HEK293 (cell line): ENCODE results near the gene CCDC63.
A peak's percentile ranks its signal among the peaks of the same experiment; 100 is the strongest.

ENCODE experiments used
- CTCF ChIA-PET: fragments of 350-600 bp; formaldehyde crosslinking; extraction: SDS; loops from one replicate; lab custom pipeline; 2021; ENCODE audit warnings: antibody characterized with exemption; lab: Yijun Ruan, JAX
- POLR2A ChIA-PET: fragments of 300-600 bp; formaldehyde crosslinking; extraction: SDS; loops from one replicate; lab custom pipeline; 2020; ENCODE audit warnings: antibody characterized with exemption, inconsistent platforms; lab: Yijun Ruan, JAX
- H3K27ac ChIP-seq: fragments of 200-500 bp; sonication (Bioruptor generic); 2 replicates; pipeline ENCODE4 v1.5.1; 2014; ENCODE audit warnings: low read depth, low read length, control low read depth, inconsistent platforms; ENCODE audit errors: extremely low read depth
- H3K36me3 ChIP-seq, 2 experiments: fragments of 200-500 bp in 1 of 2; sonication (Bioruptor generic) in 1 of 2; 1 replicate in 1 of 2; 2 replicates in 1 of 2; pipeline ENCODE4 v1.5.1; 2014 to 2017; ENCODE audit warnings: inconsistent platforms in 2 of 2, low read length in 2 of 2; ENCODE audit not compliant: control insufficient read depth in 2 of 2, insufficient read depth in 1 of 2
- H3K4me1 ChIP-seq: fragments of 200-500 bp; sonication (Bioruptor generic); 2 replicates; pipeline ENCODE4 v1.5.1; 2014; ENCODE audit warnings: mild to moderate bottlenecking, low read length, inconsistent platforms; ENCODE audit not compliant: control insufficient read depth, insufficient read depth
- H3K4me3 ChIP-seq: 2 replicates; pipeline ENCODE4 v1.5.1; 2011; ENCODE audit warnings: low read depth, mild to moderate bottlenecking, control low read depth, low read length, moderate library complexity
- H3K9me3 ChIP-seq: fragments of 200-500 bp; sonication (Bioruptor generic); 2 replicates; pipeline ENCODE4 v1.5.1; 2014; ENCODE audit warnings: low read depth, low read length, inconsistent platforms; ENCODE audit not compliant: control insufficient read depth, insufficient read depth
- BCL11B ChIP-seq: fragments of 450-650 bp; formaldehyde crosslinking; IDR thresholded peaks from 2 replicates; pipeline ENCODE4 v1.5.1; 2016; ENCODE audit warnings: low read depth, missing biosample characterization, missing genetic modification characterization
- GLI4 ChIP-seq: fragments of 450-650 bp; formaldehyde crosslinking; IDR thresholded peaks from 2 replicates; pipeline ENCODE4 v1.5.1; 2016; ENCODE audit warnings: missing biosample characterization, missing genetic modification characterization
- HOXA7 ChIP-seq: sonication (generic); formaldehyde crosslinking; IDR thresholded peaks from 2 replicates; pipeline ENCODE4 v1.8.1; 2022; ENCODE audit warnings: missing genetic modification reagents, borderline replicate concordance
- PBX3 ChIP-seq: sonication (generic); formaldehyde crosslinking; IDR thresholded peaks from 2 replicates; pipeline ENCODE4 v1.8.1; 2022; ENCODE audit warnings: mild to moderate bottlenecking, moderate library complexity, missing genetic modification reagents
- ZNF214 ChIP-seq: fragments of 450-650 bp; formaldehyde crosslinking; IDR thresholded peaks from 2 replicates; pipeline ENCODE4 v1.5.1; 2017; ENCODE audit warnings: missing biosample characterization, mild to moderate bottlenecking, missing genetic modification characterization, borderline replicate concordance
- ZNF248 ChIP-seq: fragments of 450-650 bp; formaldehyde crosslinking; IDR thresholded peaks from 2 replicates; pipeline ENCODE4 v1.5.1; 2017; ENCODE audit warnings: missing biosample characterization, missing genetic modification characterization
- ZNF324 ChIP-seq: fragments of 450-650 bp; formaldehyde crosslinking; IDR thresholded peaks from 2 replicates; pipeline ENCODE4 v1.5.1; 2016; ENCODE audit warnings: missing biosample characterization, missing genetic modification characterization
- ZNF335 ChIP-seq: fragments of 450-650 bp; formaldehyde crosslinking; conservative IDR thresholded peaks from 2 replicates; pipeline ENCODE4 v1.5.1; 2016; ENCODE audit warnings: missing biosample characterization, missing genetic modification characterization
- ZNF37A ChIP-seq: fragments of 450-650 bp; IDR thresholded peaks from 2 replicates; pipeline ENCODE4 v1.5.1; 2018; ENCODE audit warnings: missing biosample characterization, missing genetic modification characterization
- ZNF398 ChIP-seq: fragments of 450-650 bp; formaldehyde crosslinking; IDR thresholded peaks from 2 replicates; pipeline ENCODE4 v1.5.1; 2017; ENCODE audit warnings: missing biosample characterization, missing genetic modification characterization
- ZNF423 ChIP-seq: fragments of 450-650 bp; formaldehyde crosslinking; IDR thresholded peaks from 2 replicates; pipeline ENCODE4 v1.5.1; 2016; ENCODE audit warnings: missing biosample characterization, missing genetic modification characterization
- ZNF501 ChIP-seq: fragments of 450-650 bp; formaldehyde crosslinking; IDR thresholded peaks from 2 replicates; pipeline ENCODE4 v1.5.1; 2016; ENCODE audit warnings: missing biosample characterization, missing genetic modification characterization
- ZNF521 ChIP-seq: fragments of 450-650 bp; formaldehyde crosslinking; IDR thresholded peaks from 2 replicates; pipeline ENCODE4 v1.5.1; 2017; ENCODE audit warnings: missing biosample characterization, mild to moderate bottlenecking, missing genetic modification characterization
- ZNF549 ChIP-seq: fragments of 450-650 bp; IDR thresholded peaks from 2 replicates; pipeline ENCODE4 v1.5.1; 2018; ENCODE audit warnings: missing biosample characterization, missing genetic modification characterization, mild to moderate bottlenecking, inconsistent platforms, moderate library complexity
- ZNF629 ChIP-seq: fragments of 450-650 bp; formaldehyde crosslinking; IDR thresholded peaks from 2 replicates; pipeline ENCODE4 v1.5.1; 2017; ENCODE audit warnings: missing biosample characterization, missing genetic modification characterization
- ZNF670 ChIP-seq: fragments of 450-650 bp; formaldehyde crosslinking; IDR thresholded peaks from 2 replicates; pipeline ENCODE4 v1.5.1; 2016; ENCODE audit warnings: missing biosample characterization, missing genetic modification characterization, low read depth
- ZNF785 ChIP-seq: fragments of 450-650 bp; formaldehyde crosslinking; IDR thresholded peaks from 2 replicates; pipeline ENCODE4 v1.5.1; 2016; ENCODE audit warnings: missing biosample characterization, missing genetic modification characterization
- ZSCAN16 ChIP-seq: fragments of 450-650 bp; formaldehyde crosslinking; IDR thresholded peaks from 2 replicates; pipeline ENCODE4 v1.5.1; 2016; ENCODE audit warnings: missing biosample characterization, missing genetic modification characterization
- TF ChIP-seq, protein P1 (sequence below): fragments of 450-650 bp; formaldehyde crosslinking; IDR thresholded peaks from 2 replicates; pipeline ENCODE4 v1.5.1; 2016; ENCODE audit warnings: missing biosample characterization, missing genetic modification characterization
- TF ChIP-seq, protein P2 (sequence below): fragments of 450-650 bp; formaldehyde crosslinking; IDR thresholded peaks from 2 replicates; pipeline ENCODE4 v1.5.1; 2016; ENCODE audit warnings: missing biosample characterization, missing genetic modification characterization
- TF ChIP-seq, protein P3 (sequence below): fragments of 450-650 bp; formaldehyde crosslinking; IDR thresholded peaks from 2 replicates; pipeline ENCODE4 v1.5.1; 2016; ENCODE audit warnings: missing biosample characterization, missing genetic modification characterization
- TF ChIP-seq, protein P4 (sequence below): fragments of 450-650 bp; formaldehyde crosslinking; IDR thresholded peaks from 2 replicates; pipeline ENCODE4 v1.5.1; 2016; ENCODE audit warnings: missing biosample characterization, missing genetic modification characterization, borderline replicate concordance

Gene CCDC63

GRCh38 chr12:110861729-110862128 is 14.9 kb downstream of the CCDC63 start:
- no peak for TF ChIP-seq ZNF501 (tag by site-specific recombination)
- TF ChIP-seq, protein P1, sequence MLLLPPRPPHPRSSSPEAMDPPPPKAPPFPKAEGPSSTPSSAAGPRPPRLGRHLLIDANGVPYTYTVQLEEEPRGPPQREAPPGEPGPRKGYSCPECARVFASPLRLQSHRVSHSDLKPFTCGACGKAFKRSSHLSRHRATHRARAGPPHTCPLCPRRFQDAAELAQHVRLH (tag by site-specific recombination), result no peak
- no peak for TF ChIP-seq ZNF214 (tag by site-specific recombination)
- TF ChIP-seq GLI4 (tag by site-specific recombination), result no peak
- no peak for TF ChIP-seq ZNF785 (tag by site-specific recombination)
- TF ChIP-seq, protein P2, sequence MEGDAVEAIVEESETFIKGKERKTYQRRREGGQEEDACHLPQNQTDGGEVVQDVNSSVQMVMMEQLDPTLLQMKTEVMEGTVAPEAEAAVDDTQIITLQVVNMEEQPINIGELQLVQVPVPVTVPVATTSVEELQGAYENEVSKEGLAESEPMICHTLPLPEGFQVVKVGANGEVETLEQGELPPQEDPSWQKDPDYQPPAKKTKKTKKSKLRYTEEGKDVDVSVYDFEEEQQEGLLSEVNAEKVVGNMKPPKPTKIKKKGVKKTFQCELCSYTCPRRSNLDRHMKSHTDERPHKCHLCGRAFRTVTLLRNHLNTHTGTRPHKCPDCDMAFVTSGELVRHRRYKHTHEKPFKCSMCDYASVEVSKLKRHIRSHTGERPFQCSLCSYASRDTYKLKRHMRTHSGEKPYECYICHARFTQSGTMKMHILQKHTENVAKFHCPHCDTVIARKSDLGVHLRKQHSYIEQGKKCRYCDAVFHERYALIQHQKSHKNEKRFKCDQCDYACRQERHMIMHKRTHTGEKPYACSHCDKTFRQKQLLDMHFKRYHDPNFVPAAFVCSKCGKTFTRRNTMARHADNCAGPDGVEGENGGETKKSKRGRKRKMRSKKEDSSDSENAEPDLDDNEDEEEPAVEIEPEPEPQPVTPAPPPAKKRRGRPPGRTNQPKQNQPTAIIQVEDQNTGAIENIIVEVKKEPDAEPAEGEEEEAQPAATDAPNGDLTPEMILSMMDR (tag by site-specific recombination), result peak; percentile 49; the same call in 1 of the 2 replicates
- no peak for TF ChIP-seq HOXA7 (CRISPR knock-in tag)
- no peak for TF ChIP-seq ZNF335 (tag by site-specific recombination)
- H3K36me3 ChIP-seq, result no peaks in the 10 kb centered on the region
- ChIA-PET CTCF (interaction anchor here (0.6 kb wide), 1 partner anchor 97 kb away, joined by 3 read pairs; no protein-coding TSS in a partner anchor), POLR2A (interaction anchor here (0.7 kb wide), 1 partner anchor 135 kb away, joined by 4 read pairs; no protein-coding TSS in a partner anchor)
- H3K27ac ChIP-seq, result no peak overlapping the region
- H3K9me3 ChIP-seq, result no peaks in the 10 kb centered on the region
- no peak overlapping the region for H3K4me3 ChIP-seq
- H3K4me1 ChIP-seq, result no peaks in the 10 kb centered on the region

DNA sequence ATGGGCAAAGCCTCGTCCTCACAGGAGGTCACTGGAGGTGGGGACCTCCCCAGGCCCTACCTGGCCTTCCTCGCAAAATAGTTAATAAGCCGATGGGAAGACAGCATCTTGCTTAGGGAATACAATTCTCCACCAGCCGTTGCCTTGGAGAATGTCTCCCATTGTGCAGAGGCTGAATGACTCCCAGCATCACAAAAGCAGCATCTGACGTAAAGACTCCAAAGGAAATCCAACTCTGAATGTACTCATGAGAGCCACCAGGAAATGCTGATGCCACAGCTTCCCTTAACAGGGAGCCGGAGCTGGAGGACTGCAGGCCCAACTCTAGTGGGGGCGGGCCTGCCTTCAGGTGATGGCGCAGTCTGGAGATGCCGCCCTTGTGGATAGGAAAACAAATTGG is 15.5 kb downstream of the CCDC63 start:
- no peaks in the 10 kb centered on the region for H3K36me3 ChIP-seq
- H3K4me3 ChIP-seq, result no peak overlapping the region
- ChIA-PET CTCF (interaction anchor here (0.6 kb wide), 1 partner anchor 310 kb away, joined by 3 read pairs; no protein-coding TSS in a partner anchor), POLR2A (no interaction called here)
- no peaks in the 10 kb centered on the region for H3K4me1 ChIP-seq
- no peaks in the 10 kb centered on the region for H3K9me3 ChIP-seq
- H3K27ac ChIP-seq, result no peak overlapping the region
- TF ChIP-seq ZNF521 (tag by site-specific recombination), result no peak
- TF ChIP-seq BCL11B (tag by site-specific recombination), result no peak
- no peak for TF ChIP-seq ZNF248
- no peak for TF ChIP-seq ZNF670 (tag by site-specific recombination)
- no peak for TF ChIP-seq ZSCAN16 (tag by site-specific recombination)
- TF ChIP-seq, protein P3, sequence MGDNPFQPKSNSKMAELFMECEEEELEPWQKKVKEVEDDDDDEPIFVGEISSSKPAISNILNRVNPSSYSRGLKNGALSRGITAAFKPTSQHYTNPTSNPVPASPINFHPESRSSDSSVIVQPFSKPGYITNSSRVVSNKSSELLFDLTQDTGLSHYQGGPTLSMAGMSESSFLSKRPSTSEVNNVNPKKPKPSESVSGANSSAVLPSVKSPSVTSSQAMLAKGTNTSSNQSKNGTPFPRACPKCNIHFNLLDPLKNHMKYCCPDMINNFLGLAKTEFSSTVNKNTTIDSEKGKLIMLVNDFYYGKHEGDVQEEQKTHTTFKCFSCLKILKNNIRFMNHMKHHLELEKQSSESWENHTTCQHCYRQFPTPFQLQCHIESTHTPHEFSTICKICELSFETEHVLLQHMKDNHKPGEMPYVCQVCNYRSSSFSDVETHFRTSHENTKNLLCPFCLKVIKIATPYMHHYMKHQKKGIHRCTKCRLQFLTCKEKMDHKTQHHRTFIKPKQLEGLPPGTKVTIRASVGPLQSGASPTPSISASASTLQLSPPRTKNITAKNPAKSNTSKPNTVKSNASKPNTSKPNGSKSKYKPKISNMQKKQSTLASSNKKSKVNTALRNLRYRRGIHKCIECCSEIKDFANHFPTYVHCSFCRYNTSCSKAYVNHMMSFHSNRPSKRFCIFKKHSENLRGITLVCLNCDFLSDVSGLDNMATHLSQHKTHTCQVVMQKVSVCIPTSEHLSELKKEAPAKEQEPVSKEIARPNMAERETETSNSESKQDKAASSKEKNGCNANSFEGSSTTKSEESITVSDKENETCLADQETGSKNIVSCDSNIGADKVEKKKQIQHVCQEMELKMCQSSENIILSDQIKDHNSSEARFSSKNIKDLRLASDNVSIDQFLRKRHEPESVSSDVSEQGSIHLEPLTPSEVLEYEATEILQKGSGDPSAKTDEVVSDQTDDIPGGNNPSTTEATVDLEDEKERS, result no peak
- TF ChIP-seq, protein P4, sequence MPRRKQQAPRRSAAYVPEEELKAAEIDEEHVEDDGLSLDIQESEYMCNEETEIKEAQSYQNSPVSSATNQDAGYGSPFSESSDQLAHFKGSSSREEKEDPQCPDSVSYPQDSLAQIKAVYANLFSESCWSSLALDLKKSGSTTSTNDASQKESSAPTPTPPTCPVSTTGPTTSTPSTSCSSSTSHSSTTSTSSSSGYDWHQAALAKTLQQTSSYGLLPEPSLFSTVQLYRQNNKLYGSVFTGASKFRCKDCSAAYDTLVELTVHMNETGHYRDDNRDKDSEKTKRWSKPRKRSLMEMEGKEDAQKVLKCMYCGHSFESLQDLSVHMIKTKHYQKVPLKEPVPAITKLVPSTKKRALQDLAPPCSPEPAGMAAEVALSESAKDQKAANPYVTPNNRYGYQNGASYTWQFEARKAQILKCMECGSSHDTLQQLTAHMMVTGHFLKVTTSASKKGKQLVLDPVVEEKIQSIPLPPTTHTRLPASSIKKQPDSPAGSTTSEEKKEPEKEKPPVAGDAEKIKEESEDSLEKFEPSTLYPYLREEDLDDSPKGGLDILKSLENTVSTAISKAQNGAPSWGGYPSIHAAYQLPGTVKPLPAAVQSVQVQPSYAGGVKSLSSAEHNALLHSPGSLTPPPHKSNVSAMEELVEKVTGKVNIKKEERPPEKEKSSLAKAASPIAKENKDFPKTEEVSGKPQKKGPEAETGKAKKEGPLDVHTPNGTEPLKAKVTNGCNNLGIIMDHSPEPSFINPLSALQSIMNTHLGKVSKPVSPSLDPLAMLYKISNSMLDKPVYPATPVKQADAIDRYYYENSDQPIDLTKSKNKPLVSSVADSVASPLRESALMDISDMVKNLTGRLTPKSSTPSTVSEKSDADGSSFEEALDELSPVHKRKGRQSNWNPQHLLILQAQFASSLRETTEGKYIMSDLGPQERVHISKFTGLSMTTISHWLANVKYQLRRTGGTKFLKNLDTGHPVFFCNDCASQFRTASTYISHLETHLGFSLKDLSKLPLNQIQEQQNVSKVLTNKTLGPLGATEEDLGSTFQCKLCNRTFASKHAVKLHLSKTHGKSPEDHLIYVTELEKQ (tag by site-specific recombination), result no peak
- no peak for TF ChIP-seq ZNF423 (tag by site-specific recombination)
- TF ChIP-seq ZNF37A (tag by site-specific recombination), result no peak
- no peak for TF ChIP-seq ZNF398 (tag by site-specific recombination)
- no peak for TF ChIP-seq PBX3 (CRISPR knock-in tag)
- TF ChIP-seq ZNF629 (tag by site-specific recombination), result no peak
- TF ChIP-seq ZNF549, result no peak
- no peak for TF ChIP-seq ZNF324 (tag by site-specific recombination)
